ENCODE results near the gene GPR179. TPM values are rescaled to one million over a fixed set of nuclear protein-coding genes. Genes with fewer than 3 reads are reported as not detected.

GPR179 gene
- total RNA-seq, 2 donors from 2014 or later = not detected

DNA sequence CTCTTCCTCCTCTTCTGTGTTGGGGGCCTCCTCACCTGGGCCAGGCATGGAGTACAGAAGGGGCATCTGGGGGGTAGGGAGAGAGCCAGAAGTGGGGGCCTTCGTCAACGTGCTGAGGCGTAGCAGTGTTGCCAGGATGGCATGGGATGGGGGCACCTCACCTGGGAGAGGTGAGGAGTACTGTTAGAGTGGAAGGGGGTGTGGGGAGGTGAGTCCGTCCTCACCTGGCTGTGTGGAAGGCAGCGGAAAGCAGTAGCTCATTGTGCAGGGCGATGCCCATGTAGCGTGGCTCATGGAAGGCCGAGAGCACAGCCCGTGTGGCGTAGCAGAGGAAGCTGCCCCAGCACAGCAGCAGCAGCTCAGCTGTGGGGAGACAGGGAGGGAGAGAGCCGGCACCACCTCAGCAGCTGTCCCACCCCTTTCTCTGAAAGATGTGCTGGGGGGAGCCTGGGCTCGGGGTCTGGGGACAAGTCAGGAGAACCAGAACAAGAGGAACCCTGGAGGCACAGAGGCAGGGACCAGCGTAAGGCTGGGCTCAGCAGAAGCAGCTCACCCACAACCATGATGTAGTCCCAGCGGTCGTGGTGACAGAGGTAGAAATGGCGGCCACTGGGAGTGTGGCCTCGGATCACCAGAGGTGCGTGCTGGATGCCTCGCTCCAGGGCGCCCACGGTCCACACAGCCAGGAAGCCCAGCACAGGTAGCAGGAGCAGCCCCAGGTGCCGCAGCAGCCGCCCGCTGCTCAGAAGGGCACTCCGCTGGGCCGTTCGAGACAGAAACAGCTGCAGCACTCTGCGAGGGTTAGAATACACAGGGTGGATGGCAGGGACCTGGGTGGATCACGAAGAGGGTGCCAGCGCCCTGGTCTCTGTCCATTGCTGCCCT, 9.0 kb downstream of the GPR179 start:
- H3K27me3 ChIP-seq (ENCODE audit: control insufficient read depth, insufficient read depth, low read length, poor library complexity, severe bottlenecking) = no peaks in the 10 kb centered on the region
- H3K4me3 ChIP-seq (ENCODE audit: low read length) = no peak overlapping the region
- WGBS, 2 experiments (ENCODE audit: insufficient coverage in 1 of 2, insufficient read length in 1 of 2) = 89 to 99% methylated on average over 18 to 30 of the region's 30 CpGs
- H3K36me3 Mint-ChIP-seq (ENCODE audit: low read depth) = no peaks in the 10 kb centered on the region
- TF ChIP-seq, protein P1, sequence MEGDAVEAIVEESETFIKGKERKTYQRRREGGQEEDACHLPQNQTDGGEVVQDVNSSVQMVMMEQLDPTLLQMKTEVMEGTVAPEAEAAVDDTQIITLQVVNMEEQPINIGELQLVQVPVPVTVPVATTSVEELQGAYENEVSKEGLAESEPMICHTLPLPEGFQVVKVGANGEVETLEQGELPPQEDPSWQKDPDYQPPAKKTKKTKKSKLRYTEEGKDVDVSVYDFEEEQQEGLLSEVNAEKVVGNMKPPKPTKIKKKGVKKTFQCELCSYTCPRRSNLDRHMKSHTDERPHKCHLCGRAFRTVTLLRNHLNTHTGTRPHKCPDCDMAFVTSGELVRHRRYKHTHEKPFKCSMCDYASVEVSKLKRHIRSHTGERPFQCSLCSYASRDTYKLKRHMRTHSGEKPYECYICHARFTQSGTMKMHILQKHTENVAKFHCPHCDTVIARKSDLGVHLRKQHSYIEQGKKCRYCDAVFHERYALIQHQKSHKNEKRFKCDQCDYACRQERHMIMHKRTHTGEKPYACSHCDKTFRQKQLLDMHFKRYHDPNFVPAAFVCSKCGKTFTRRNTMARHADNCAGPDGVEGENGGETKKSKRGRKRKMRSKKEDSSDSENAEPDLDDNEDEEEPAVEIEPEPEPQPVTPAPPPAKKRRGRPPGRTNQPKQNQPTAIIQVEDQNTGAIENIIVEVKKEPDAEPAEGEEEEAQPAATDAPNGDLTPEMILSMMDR (conservative IDR thresholded peaks at IDR 0.05) = no peak
- peak; percentile 49 for DNase-seq
- H3K4me3 Mint-ChIP-seq = no peak overlapping the region
- H3K4me1 ChIP-seq (ENCODE audit: control insufficient read depth, insufficient read depth, low read length) = no peaks in the 10 kb centered on the region
- no peak overlapping the region for H3K27ac Mint-ChIP-seq
- H3K27ac ChIP-seq (ENCODE audit: low read depth, low read length) = no peak overlapping the region
- no peaks in the 10 kb centered on the region for H3K36me3 ChIP-seq (ENCODE audit: control insufficient read depth, insufficient read depth, low read length)
- H3K9me3 Mint-ChIP-seq = no peaks in the 10 kb centered on the region
- H3K9ac ChIP-seq (ENCODE audit: extremely low read depth, low read length, poor library complexity, severe bottlenecking) = no peak overlapping the region
- peaks cover 2% of the 10 kb centered on the region for H3K27me3 Mint-ChIP-seq (ENCODE audit: insufficient read depth)
- H3K4me1 Mint-ChIP-seq = peaks cover 8% of the 10 kb centered on the region
- H3K9me3 ChIP-seq (ENCODE audit: control insufficient read depth, low read length) = no peaks in the 10 kb centered on the region

DNA sequence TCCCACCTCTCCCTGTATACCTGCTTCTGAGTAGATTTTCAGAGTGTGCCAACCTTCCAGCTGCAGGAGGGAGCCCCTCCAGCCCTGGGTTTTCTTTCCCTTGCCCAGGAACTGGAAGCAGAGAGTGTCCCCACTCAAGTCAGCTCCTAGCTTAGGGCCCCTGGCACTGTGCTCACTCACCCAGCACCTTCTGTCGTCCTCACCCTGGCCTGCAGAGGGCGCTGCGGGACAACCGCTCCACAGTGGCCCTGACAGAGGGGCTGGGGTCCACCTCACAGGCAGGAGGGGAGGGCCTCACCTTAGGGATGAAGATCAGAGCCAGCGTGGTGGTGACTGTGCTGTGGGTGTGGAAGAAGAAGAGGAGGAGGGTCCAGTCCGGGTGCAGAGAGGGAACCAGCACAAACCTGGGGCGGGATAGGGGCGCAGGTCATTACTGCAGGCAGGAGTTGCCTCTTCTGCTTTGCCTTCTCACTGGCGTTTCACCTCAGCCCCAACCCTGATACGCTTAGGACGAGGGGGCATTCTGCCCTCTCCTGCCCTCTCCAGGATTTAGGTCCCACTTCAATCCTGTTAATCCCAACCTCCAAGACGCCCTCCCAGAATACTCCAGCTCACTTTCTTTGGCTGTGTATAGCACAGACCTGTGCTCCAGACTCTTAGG, 10.0 kb downstream of the GPR179 start:
- H3K4me3 Mint-ChIP-seq = no peak overlapping the region
- Histone ChIP-seq H3K4me3 (ENCODE audit: low read length) (no peak overlapping the region), H3K27me3 (ENCODE audit: control insufficient read depth, insufficient read depth, low read length, poor library complexity, severe bottlenecking) (no peaks in the 10 kb centered on the region), H3K27ac (ENCODE audit: low read depth, low read length) (no peak overlapping the region), H3K36me3 (ENCODE audit: control insufficient read depth, insufficient read depth, low read length) (no peaks in the 10 kb centered on the region), H3K9ac (ENCODE audit: extremely low read depth, low read length, poor library complexity, severe bottlenecking) (no peak overlapping the region), H3K4me1 (ENCODE audit: control insufficient read depth, insufficient read depth, low read length) (no peaks in the 10 kb centered on the region), H3K9me3 (ENCODE audit: control insufficient read depth, low read length) (no peaks in the 10 kb centered on the region)
- peaks cover 8% of the 10 kb centered on the region for H3K4me1 Mint-ChIP-seq
- H3K36me3 Mint-ChIP-seq (ENCODE audit: low read depth) = no peaks in the 10 kb centered on the region
- H3K9me3 Mint-ChIP-seq = no peaks in the 10 kb centered on the region
- DNase-seq = peak; percentile 99
- WGBS, 2 experiments (ENCODE audit: insufficient coverage in 1 of 2, insufficient read length in 1 of 2) = 53 to 83% methylated on average over 4 to 12 of the region's 12 CpGs
- H3K27ac Mint-ChIP-seq = no peak overlapping the region
- H3K27me3 Mint-ChIP-seq (ENCODE audit: insufficient read depth) = peaks cover 2% of the 10 kb centered on the region
- TF ChIP-seq, protein P1 (conservative IDR thresholded peaks at IDR 0.05) = peak; percentile 97

DNA sequence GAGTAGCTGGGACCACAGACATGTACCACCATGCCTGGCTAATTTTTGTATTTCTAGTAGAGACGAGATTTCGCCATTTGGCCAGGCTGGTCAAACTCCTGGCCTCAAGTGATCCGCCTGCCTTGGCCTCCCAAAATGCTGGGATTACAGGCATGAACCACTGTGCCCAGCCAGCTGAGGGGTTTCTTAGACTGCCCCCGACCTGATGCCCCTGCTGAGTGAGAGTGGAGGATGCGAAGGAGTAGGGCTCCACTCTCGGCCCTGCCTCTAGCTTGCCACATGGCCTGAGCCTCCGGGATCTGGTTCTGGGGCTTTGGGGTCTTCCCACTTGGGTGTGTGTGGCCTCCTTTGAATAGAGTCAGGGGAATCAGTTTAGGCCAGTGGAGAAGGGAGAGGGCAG, 11.0 kb downstream of the GPR179 start:
- H3K4me3 ChIP-seq (ENCODE audit: low read length) = no peak overlapping the region
- H3K27me3 Mint-ChIP-seq (ENCODE audit: insufficient read depth) = peaks cover 4% of the 10 kb centered on the region
- TF ChIP-seq, protein P1 (conservative IDR thresholded peaks at IDR 0.05) = no peak
- peaks cover 8% of the 10 kb centered on the region for H3K4me1 Mint-ChIP-seq
- H3K4me3 Mint-ChIP-seq = no peak overlapping the region
- H3K36me3 ChIP-seq (ENCODE audit: control insufficient read depth, insufficient read depth, low read length) = no peaks in the 10 kb centered on the region
- H3K9ac ChIP-seq (ENCODE audit: extremely low read depth, low read length, poor library complexity, severe bottlenecking) = no peak overlapping the region
- no peak overlapping the region for H3K27ac ChIP-seq (ENCODE audit: low read depth, low read length)
- H3K27me3 ChIP-seq (ENCODE audit: control insufficient read depth, insufficient read depth, low read length, poor library complexity, severe bottlenecking) = no peaks in the 10 kb centered on the region
- H3K4me1 ChIP-seq (ENCODE audit: control insufficient read depth, insufficient read depth, low read length) = no peaks in the 10 kb centered on the region
- 92 to 100% methylated on average over 1 to 7 of the region's 7 CpGs for WGBS, 2 experiments (ENCODE audit: insufficient coverage in 1 of 2, insufficient read length in 1 of 2)
- H3K9me3 Mint-ChIP-seq = no peaks in the 10 kb centered on the region
- DNase-seq = no peak
- no peak overlapping the region for H3K27ac Mint-ChIP-seq
- no peaks in the 10 kb centered on the region for H3K9me3 ChIP-seq (ENCODE audit: control insufficient read depth, low read length)
- no peaks in the 10 kb centered on the region for H3K36me3 Mint-ChIP-seq (ENCODE audit: low read depth)

Data from endodermal cell (in vitro differentiated cells).